Central memory CD4-positive, alpha-beta T cell (primary cell): ENCODE measurements around the gene ADD1.

ENCODE experiments used
- DNase-seq: peaks from one replicate; pipeline ENCODE4 v3.0.0; 2022

ADD1 gene

DNA sequence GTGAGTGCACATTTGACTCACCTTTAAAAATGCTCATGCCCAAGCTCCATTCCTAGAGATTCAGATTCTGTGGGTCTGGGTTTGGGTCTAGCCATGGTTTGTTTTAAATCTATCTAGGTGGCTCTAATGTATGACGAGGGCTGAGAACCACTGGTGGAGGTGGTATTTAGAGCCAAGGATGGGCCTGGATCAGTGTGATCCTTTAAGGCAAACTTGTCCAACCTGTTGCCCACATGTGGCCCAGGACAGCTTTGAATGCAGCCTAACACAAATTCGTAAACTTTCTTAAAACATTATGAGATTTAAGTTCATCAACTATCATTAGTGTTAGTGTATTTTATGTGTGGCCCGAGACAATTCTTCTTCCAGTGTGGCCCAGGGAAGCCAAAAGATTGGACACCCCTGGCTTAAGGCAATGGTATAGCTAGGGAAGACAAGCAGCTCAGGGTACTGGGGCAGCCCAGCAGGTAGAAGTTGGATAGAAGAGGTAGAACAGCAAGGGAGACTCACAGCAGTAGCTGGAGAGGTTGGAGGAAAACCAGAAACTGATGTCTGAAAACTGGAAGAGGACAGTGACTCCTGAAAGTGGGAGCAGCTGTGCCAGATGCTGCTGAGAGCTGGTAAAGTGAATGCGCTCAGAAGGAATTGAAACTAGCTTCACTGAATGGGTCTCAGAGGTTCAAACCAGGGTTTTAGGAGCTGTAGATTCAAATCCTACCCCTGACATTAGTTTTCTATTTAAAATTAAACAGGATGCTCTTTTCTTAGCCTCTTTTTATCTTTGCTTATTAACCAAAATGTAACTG, 18.2 kb downstream of the ADD1 start:
- no peak for DNase-seq

DNA sequence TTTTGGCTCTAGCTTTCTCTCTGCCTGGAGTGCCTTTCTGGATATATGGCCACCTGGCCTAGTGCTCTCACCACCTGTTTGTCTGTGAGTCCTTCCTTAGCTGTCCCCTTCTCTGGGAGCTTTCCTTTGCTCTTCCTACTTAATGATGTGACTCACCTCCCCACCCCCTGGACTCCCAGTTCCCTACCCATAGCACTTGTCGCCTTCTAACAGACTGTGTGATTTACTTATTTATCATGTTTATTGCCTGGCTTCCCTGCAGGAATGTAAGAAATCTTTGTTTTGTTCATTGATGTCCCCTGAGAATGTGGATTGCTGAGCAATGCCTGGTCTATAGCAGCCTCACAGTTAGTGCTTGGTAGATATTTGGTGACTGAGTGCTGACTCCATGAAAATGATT, 18.9 kb downstream of the ADD1 start:
- DNase-seq, result no peak

DNA sequence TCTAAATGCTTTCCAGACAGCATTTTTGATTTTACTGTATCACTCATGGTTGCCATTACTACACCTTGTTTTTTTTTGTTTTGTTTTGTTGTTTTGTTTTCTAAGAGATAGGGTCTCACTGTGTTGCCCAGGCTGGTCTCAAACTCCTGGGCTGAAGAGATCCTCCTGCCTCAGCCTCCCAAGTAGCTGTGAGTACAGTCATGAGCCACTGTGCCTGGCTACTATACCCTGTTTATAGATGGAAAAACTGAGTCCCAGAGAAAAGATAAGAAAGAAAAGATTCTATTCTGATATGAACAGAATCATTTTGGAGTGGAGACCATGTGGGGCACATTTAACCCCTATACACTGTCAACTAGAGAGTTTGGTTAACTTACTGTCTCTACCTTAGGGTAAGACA, 20.0 kb downstream of the ADD1 start:
- no peak for DNase-seq

DNA sequence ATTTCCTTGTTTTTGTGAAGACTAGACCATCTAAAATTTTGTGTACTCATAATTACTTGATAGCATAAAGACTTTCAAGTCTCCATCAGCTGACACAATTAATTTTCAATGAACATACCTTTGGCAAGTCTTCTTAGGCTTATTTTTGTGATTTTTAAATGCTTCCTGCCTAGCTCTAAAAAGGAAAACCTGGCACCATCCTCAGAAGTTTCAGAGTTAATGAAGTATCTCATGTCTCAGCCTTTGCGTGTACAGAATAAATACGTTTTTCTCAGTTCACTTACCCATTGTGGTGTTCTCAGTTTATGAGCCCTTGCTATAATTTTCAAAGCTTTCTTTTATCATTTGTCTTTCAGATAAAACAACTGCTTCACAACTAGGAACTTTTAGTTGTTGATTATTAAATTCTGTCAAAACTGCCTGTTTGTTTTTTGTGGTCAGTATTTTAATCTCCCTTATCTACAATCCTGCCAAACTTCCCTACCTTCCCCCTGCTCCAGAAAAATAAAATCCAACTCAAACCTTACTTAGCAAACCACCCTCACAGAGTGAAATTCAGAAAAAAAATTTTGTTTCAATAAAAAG, 21.6 kb downstream of the ADD1 start:
- no peak for DNase-seq

DNA sequence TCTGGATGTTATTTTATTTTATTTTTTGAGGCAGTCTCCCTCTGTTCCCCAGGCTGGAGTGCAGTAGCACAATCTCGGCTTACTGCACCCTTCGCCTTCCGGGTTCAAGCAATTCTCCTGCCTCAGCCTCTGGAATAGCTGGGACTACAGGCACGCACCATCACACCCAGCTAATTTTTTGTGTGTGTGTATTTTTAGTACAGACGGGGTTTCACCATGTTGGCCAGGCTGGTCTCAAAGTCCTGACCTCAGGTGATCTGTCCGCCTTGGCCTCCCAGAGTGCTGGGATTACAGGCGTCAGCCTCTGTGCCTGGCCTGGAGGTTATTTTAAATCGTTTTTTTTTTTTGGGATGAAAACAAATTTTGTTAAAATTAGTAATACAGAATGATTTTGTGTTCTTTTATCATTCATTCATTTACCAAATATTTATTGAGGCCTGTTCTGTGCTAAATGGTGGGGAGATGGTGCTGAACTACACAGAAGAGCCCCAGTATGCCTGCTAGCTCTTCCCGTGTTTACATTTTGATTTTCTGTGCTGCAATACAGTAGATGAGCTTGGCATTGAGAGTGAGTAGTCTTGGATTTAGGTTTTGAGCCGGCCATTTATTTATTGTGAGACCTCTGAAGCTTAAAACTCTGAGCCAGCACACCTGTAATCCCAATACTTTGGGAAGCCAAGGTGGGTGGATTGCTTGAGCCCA, 22.7 kb downstream of the ADD1 start:
- no peak for DNase-seq

DNA sequence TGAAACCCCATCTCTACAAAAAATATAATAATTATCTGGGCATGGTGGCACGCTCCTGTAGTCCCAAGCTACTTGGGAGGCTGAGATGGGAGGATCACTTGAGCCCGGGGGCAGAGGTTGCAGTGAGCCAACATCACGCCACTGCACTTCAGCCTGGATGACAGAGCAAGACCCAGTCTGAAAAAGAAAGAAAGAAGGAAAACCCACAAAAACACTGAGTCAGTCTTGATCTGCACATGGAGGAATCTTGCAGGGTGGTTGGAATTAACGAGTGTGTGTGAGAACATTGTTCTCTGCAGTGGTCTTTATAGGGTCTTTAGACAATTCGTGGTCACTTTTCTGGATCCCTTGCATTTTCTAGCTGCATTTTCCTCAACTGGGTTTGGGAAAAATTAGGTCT, 23.2 kb downstream of the ADD1 start:
- DNase-seq, result no peak

DNA sequence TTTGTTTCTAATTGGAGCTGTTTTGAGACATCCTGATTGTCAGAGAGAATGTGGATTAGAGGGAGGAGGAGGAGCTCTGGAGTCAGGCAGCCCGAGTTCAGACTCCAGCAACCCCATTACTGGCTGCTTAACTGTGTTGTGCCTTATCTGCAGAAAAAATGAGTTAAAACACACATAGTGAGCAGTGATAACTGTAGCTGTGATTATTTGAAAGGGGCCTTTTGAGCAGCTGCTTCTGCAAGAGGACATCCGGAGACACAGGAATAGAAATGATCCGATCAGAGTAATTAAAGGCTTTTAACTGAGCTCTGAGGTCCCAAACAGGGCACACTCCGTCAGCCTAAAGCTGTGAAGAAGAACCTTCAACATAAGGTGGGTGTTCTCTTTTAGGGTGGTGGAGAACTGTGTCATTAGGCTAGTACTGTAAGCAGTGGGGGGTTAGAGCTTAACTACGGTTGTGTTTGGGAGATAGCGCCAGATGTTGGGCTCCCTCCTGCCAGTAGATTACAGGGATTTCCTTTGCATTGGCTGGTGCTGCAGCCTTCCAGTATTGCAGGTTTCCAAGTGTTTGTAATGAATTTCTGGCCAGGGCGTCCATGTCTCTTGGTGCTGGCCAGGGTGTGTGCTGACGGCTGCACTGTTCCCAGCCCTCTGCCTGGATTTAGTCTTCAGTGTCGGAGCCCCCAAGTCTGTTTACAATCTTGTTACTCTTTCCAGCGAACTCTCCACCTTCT, 24.3 kb downstream of the ADD1 start:
- no peak for DNase-seq

DNA sequence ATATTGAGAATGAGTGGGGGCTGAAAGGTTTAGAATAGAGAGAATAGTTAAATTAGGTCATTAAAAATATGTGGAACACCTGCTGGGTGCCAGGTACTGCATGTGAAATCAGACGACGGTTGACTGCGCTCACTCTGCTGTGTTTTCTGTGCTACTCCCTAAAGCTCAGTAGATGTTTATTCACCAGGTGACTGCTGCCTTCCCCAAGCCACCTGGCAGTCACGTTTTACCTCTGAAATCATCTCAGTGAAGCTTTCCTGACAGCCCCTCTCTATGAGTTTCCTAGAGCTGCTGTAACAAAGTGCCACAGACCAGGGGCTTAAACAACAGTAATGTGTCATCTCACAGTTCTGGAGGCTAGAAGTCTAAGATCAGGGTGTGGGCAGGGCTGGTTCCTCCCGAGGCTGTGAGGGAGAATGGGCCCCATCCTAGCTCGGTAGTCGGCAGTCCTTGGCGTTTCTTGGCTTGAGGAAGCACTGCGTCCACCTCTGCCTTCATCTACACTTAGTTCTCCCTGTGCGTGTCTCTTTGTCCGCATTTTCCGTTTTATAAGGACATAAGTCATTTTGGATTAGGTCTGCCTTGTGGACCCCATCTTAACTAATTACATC, 25.3 kb downstream of the ADD1 start:
- no peak for DNase-seq

DNA sequence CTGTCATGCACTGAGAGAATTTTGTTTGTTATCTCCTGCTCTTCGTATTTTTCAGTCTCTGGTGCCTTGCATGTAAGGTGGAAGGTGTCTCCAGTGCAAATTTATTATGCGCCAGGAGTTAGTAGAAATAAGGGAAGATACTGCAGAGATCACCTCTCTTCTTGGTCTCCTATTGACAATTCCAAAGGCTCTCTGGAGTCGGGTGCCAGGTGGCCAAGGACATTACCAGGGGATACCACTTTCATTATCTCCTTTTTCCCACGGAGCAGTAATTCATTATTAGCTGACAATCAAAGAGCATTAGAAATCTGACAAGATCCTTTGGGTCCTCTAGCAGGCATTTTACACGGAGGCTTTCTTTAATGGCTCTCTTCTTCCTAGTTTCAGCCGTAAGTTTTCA, 26.0 kb downstream of the ADD1 start:
- DNase-seq, result no peak

DNA sequence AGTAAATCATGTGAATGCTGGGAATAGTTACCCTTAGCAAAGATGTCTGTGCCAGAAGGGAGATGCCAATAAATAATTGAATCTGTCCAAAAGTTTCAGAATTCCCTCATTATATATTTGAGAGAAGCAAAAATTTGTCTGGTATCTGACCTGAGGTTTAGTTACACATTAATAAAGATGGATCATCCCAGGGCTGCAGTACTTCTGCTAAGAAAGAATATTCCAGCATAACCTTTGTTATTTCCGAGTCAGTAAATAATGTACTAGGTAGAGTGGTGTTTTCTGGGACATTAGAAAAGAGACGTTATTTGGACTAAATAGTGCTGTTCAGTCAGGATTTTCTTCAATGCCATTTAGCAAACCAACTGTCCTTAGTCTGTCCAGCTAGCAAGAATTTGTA, 26.4 kb downstream of the ADD1 start:
- no peak for DNase-seq

DNA sequence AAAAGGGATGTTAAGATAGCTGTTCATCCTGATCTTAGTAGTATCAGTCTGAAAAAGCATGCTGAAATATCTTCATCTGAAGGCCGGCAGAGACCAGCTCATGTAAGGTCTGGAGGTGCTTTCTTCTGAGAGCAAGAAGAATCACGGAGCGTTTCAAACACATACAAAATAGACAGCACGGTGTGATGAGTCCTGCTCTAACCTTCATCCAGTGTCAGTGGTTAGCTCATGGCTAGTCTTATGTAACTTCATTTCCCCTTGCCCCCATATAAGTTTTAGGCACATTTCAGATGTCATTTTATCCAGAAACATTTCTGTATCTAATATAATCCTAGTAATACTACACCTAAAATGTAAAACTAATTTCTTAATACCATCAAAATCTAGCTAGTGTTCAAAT, 27.8 kb downstream of the ADD1 start:
- DNase-seq, result no peak

DNA sequence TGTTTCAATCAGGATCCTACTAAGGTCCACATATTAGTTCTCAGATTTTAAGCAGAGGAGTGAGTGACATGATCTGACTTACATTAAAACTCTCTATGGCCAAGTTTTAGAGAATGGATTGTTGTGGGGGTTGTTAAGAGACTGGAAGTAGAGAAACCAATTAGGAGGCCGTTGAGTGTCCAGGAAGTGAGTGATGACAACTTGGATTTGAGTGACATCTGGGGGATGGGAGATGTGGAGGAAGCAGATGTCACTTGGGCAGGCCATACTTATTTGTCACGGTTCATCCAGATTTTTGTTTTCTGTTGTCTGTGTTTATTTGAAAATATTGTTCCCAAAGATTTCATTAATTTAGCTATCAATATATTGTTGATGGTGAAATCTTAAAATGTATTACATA, 28.3 kb downstream of the ADD1 start:
- DNase-seq, result no peak

DNA sequence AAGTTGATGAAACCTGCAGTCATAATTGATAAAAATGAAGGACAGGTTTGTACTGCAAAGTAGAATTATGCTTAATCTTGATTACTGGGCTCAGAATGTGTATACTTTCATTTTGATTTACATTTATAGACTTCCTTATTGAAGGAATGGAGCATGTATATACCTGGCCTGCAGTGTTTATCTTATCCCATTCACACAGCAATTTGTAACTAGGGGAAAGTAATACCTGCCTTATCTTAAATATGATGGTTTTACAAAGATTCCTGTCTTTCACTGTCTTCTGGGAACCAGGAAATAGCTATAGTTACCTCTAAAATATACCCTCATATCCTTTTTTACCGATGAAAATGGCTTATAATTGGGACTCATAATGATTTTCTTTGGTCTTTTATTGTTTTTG, 29.7 kb downstream of the ADD1 start:
- no peak for DNase-seq

DNA sequence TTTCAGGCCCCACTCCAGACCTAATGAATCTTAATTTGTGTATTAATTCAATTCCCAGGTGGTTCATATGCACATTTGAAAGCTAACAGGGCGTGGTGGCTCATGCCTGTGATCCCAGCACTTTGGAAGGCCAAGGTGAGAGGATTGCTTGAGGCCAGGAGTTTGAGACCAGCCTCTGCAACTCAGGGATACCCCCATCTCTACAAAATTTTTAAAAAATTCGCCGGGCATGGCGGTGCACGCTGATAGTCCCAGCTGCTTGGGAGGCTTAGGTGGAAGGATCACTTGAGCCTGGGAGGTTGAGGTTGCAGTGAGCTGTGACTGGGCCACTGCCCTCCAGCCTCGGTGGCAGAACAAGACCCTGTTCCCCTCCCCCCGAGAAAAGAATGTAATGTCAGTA, 31.2 kb downstream of the ADD1 start:
- DNase-seq, result no peak

DNA sequence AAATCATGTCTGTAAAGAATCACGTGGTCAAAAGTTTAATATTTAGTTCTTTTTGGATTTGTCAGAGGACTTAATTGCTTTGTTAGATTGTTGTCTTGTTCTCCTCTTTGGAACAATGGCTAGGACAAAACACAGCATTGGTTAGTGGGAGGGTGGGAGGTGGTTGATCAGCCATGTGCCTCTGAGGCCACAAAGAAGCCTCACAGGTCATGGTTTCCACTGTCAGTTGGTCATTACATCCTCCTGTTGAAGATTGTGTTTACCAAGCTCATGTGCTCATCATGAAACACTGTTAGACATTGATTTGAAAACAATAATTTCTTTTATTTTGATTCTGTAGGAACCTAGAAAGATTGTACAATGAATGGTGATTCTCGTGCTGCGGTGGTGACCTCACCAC, 31.9 kb downstream of the ADD1 start:
- DNase-seq, result no peak

DNA sequence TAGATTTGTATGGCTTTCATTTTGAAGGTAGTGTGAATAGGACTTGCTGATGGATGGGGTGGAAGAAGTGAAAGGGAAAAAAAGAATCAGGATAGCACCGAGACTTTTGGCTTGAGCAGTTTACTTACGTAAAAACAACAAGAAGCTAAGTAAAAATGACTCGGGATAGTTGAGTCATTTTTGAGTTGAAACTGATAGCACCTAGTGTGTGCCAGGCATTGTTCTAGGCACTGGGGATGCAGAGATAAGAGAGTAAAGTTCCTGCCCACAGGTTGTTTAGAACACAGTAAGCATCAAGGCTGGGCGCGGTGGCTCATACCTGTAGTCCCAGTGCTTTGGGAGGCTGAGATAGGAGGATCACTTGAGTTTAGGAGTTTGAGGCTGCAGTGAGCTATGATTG, 34.7 kb downstream of the ADD1 start:
- DNase-seq, result no peak

DNA sequence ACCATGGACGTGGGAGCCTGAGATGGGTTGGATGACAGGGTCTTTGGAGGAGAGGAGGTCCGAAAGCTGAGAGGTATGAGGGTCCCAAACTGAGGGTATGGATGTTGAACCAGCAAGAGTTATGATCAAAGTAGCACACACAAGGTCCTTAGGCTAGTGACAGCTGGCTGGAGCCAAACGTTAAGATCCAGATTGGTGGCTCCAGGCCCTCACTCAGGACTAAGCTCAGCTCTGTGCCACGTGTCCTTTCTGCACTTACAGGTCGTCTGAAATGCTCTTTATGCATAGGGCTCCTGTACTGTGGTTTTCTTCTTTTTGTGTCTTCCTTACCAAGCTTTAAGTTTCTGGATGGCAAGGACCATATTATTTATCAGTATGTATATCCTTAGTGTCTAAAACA, 35.4 kb downstream of the ADD1 start:
- DNase-seq, result no peak

DNA sequence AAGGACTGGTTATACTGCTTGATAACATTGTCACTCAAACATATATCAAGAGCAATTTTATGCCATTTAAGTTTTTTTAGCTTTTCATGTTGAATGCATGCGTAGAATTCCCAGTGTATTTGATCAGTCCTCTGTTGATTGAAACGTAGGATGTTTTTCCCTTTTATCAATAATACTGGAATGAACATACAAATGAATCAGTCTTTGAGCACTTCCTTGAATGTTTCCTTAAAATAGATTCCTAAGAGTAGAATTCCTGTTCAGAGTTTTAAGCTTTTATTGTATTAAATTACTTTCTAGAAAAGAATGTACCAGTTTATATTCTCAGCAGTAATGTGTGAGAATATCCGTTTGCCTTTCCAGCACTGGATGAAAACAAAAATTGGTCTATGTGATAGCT, 37.8 kb downstream of the ADD1 start:
- DNase-seq, result no peak

DNA sequence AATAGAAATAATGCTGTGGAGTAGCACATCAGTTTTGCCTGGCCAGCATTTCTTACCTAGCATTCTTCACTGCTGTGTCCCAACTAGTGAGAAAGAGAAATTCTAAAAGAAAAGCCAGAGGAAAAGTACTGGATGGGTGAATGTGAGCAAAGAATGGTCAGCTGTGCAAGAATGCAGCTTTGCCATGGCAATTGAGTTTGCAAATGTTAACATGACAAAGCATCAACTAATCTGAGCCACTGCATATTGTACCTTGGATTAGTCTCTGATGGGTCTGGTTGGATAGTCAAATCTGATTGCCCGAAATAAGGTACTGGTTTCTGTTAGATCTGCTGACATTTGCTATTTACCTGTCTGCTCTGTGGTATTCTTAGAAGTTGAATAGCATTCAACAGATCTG, 38.7 kb downstream of the ADD1 start:
- DNase-seq, result no peak

DNA sequence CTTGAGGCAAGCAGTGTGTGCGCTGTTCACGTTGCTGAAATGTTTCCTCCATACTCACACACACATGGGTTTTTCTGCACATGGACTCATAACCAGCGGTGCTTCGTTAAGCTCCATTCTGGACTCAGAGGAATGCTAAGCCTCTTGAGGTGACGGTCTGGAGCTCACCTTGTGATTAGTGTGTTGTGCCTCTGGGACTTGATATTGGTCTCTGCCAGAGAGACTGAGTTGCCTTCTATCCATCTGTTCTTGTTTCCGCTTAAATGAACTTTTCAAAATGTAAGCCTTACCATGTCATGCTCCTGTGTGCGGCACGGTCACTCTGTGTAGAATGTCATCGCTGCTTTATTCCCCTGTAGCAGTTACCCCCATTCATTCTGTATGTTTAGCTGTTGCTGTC, 42.5 kb downstream of the ADD1 start:
- DNase-seq, result no peak

DNA sequence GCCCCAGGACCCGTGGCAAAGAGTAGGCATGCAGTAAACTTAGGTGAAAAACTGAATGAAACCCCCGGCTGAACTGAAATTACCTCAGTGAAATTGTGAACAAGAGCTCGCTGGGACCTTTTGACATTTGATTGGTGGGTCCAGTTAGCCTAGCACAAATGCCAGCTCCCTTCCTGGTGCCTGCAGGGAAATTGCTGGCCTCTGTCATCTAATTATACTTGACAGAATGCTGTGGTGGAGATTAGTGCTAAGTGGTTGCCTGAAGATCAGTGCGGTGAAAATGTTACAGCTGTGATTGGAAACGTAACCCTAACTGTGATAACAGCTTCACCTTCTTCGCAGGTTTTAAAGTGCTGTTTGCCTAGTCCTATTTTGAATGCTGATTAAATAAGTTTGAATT, 43.0 kb downstream of the ADD1 start:
- DNase-seq, result no peak

DNA sequence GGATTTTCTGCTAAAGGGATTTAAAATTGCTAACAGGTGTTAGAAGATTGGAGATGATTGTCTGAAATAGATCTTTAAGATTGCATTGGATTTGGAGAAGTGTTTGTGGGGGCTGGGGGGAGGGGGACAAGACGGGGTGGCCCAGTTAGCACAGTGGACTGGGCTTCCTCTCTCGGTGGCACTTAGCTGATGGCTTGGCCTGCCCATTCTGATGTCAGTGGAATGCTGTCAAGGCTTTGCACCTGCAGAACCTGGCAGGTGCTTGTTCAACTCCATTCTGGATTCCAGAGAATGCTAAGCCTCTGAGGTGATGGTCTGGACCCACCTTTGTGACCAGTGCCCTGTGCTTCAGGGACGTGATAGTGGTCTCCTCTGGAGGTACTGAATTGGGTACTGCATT, 43.7 kb downstream of the ADD1 start:
- no peak for DNase-seq

DNA sequence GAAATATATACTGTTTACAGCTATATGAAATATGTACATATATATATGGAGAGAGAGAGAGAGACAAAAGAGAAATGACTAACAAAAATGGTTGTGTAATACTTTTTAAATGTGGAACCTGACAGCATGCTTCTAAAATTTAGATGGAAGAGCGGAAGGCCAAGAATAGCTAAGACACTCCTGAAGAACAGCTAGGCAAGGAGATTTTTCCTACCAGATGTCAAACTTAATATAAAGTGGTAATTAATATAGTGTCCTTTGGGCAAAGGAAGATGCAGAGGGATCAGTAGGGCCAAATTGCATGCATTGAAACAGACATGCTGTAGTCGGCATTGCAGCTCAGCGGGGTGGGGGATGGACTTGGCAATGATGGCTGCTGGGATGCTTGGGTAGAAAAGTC, 45.2 kb downstream of the ADD1 start:
- no peak for DNase-seq
